Uterus (tissue), 2 donors: ENCODE measurements around the gene NCDN.

ENCODE experiments used
- POLR2A ChIP-seq, 2 donors: fragments of 450-650 bp; IDR thresholded peaks; one replicate each; pipeline ENCODE4 v1.6.1; 2016; ENCODE audit warnings: antibody characterized with exemption in 2 of 2, mild to moderate bottlenecking in 1 of 2, moderate library complexity in 1 of 2
- TF ChIP-seq, protein P1 (sequence below), 4 experiments: fragments of 200-600 bp in 2 of 4; fragments of 450-650 bp in 2 of 4; sonication (generic) in 2 of 4; IDR thresholded peaks; one replicate each; pipeline ENCODE4 v1.5.1; 2016 to 2019; ENCODE audit warnings: antibody characterized with exemption in 4 of 4, mild to moderate bottlenecking in 2 of 4, moderate library complexity in 1 of 4

DNA sequence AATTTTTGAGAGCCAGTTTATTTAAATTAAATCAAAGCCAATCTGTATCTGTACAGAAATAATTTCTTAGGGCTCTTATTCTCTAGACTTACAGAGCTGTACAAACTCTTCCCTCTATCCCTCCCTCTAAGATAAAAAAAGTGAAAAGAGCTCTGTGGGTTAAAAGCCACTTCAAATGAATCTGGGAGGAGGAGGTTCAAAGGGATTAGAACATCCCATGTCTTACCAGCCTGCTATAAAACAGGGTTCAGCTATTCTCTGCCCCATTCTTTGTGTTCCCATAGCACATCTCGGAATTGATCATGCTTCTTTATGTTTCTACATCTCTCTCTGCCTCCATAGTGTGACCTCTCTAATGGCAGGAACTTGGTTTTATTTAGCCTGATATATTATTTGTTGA, 19.8 kb upstream of the NCDN start:
- TF ChIP-seq, protein P1, sequence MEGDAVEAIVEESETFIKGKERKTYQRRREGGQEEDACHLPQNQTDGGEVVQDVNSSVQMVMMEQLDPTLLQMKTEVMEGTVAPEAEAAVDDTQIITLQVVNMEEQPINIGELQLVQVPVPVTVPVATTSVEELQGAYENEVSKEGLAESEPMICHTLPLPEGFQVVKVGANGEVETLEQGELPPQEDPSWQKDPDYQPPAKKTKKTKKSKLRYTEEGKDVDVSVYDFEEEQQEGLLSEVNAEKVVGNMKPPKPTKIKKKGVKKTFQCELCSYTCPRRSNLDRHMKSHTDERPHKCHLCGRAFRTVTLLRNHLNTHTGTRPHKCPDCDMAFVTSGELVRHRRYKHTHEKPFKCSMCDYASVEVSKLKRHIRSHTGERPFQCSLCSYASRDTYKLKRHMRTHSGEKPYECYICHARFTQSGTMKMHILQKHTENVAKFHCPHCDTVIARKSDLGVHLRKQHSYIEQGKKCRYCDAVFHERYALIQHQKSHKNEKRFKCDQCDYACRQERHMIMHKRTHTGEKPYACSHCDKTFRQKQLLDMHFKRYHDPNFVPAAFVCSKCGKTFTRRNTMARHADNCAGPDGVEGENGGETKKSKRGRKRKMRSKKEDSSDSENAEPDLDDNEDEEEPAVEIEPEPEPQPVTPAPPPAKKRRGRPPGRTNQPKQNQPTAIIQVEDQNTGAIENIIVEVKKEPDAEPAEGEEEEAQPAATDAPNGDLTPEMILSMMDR (IDR thresholded peaks at IDR 0.05) = no peak
- TF ChIP-seq POLR2A (IDR thresholded peaks at IDR 0.05) = no peak
